Vagina (tissue), 2 donors: ENCODE measurements around the gene TLDC2.

ENCODE experiments used
- CTCF ChIP-seq, 3 experiments: fragments of 450-650 bp in 2 of 3; fragments of 200-600 bp in 1 of 3; sonication (generic) in 1 of 3; IDR thresholded peaks; one replicate each; pipeline ENCODE4 v1.5.1; 2017 to 2019; ENCODE audit warnings: antibody characterized with exemption in 3 of 3, mild to moderate bottlenecking in 2 of 3, moderate library complexity in 2 of 3
- POLR2AphosphoS5 ChIP-seq, 2 donors: sonication (generic); formaldehyde crosslinking; IDR thresholded peaks; one replicate each; pipeline ENCODE4 v1.9.0; 2017; ENCODE audit warnings: antibody characterized with exemption in 2 of 2, mild to moderate bottlenecking in 2 of 2, low read depth in 1 of 2; ENCODE audit not compliant: insufficient read depth in 1 of 2

GRCh38 chr20:36880741-36881250, 4.9 kb downstream of the TLDC2 start:
- TF ChIP-seq CTCF (IDR thresholded peaks at IDR 0.05) (no peak), POLR2AphosphoS5 (IDR thresholded peaks at IDR 0.05; ENCODE audit: insufficient read depth in 1 of 2, low read depth in 1 of 2) (no peak)
